BE2C (cell line): ENCODE data around the gene OR52K2.

ENCODE experiments used
- DNase-seq: peaks from one replicate; pipeline ENCODE4 v3.0.0-alpha.2; 2020
- H3K27me3 ChIP-seq: fragments of 250-450 bp; sonication (Bioruptor Pico); 2 replicates; pipeline ENCODE4 v1.5.1; 2020; ENCODE audit warnings: mild to moderate bottlenecking
- H3K36me3 ChIP-seq: fragments of 250-450 bp; sonication (Bioruptor Pico); 2 replicates; pipeline ENCODE4 v1.5.1; 2020; ENCODE audit warnings: mild to moderate bottlenecking
- H3K4me1 ChIP-seq: fragments of 250-450 bp; sonication (Bioruptor Pico); 2 replicates; pipeline ENCODE4 v1.5.1; 2020
- H3K4me3 ChIP-seq: 2 replicates; pipeline ENCODE4 v1.5.1; 2011; ENCODE audit warnings: low read depth, low read length
- H3K9me3 ChIP-seq: fragments of 250-450 bp; sonication (Bioruptor Pico); 2 replicates; pipeline ENCODE4 v1.5.1; 2020
- CTCF ChIP-seq: IDR thresholded peaks from 2 replicates; pipeline ENCODE4 v1.5.1; 2012; ENCODE audit warnings: mild to moderate bottlenecking, low read depth, low read length

The OR52K2 gene

GRCh38 chr11:4491878-4492606 is 42.9 kb downstream of the OR52K2 start:
- Histone ChIP-seq H3K4me1 (no peaks in the 10 kb centered on the region), H3K9me3 (no peaks in the 10 kb centered on the region)
- DNase-seq = no peak

GRCh38 chr11:4493480-4493818 is 44.4 kb downstream of the OR52K2 start:
- DNase-seq = no peak
- Histone ChIP-seq H3K36me3 (no peaks in the 10 kb centered on the region), H3K4me1 (no peaks in the 10 kb centered on the region), H3K9me3 (no peaks in the 10 kb centered on the region), H3K27me3 (peaks cover 24% of the 10 kb centered on the region), H3K4me3 (no peak overlapping the region)
- no peak for TF ChIP-seq CTCF

More at GRCh38 chr11:4491878-4492606, 42.9 kb downstream of the OR52K2 start:
- Histone ChIP-seq H3K36me3 (no peaks in the 10 kb centered on the region), H3K4me3 (no peak overlapping the region), H3K27me3 (peaks cover 20% of the 10 kb centered on the region)
- no peak for TF ChIP-seq CTCF

GRCh38 chr11:4495487-4495886 is 46.4 kb downstream of the OR52K2 start:
- TF ChIP-seq CTCF = no peak

GRCh38 chr11:4495986-4496385 is 46.9 kb downstream of the OR52K2 start:
- H3K27me3 ChIP-seq = peaks cover 24% of the 10 kb centered on the region
- H3K4me3 ChIP-seq = no peak overlapping the region
- H3K36me3 ChIP-seq = no peaks in the 10 kb centered on the region
- no peaks in the 10 kb centered on the region for H3K9me3 ChIP-seq
- no peak for TF ChIP-seq CTCF
- H3K4me1 ChIP-seq = no peaks in the 10 kb centered on the region
- no peak for DNase-seq

More at GRCh38 chr11:4495487-4495886, 46.4 kb downstream of the OR52K2 start:
- no peak overlapping the region for H3K4me3 ChIP-seq
- H3K36me3 ChIP-seq = no peaks in the 10 kb centered on the region
- no peaks in the 10 kb centered on the region for H3K9me3 ChIP-seq
- no peak for DNase-seq
- H3K27me3 ChIP-seq = peaks cover 24% of the 10 kb centered on the region
- no peaks in the 10 kb centered on the region for H3K4me1 ChIP-seq

- H3K9me3 ChIP-seq = no peaks in the 10 kb centered on the region
- no peaks in the 10 kb centered on the region for H3K4me1 ChIP-seq
- no peak for DNase-seq
- no peak for TF ChIP-seq CTCF
- no peak overlapping the region for H3K4me3 ChIP-seq
- no peaks in the 10 kb centered on the region for H3K36me3 ChIP-seq
- H3K27me3 ChIP-seq = peaks cover 24% of the 10 kb centered on the region
Observed at GRCh38 chr11:4496557-4497248, 47.6 kb downstream of the OR52K2 start.
